ENCODE data around the gene PEX16. TPM values are rescaled to one million over a fixed set of nuclear protein-coding genes. Genes with fewer than 3 reads are reported as not detected.

Gene PEX16
- total RNA-seq, 2 experiments from 2014 or later, result 45.9 to 53.9 TPM

GRCh38 chr11:45927684-45928413, 10.2 kb upstream of the PEX16 start:
- no peaks in the 10 kb centered on the region for H3K9me3 Mint-ChIP-seq (ENCODE audit: low read depth)
- ATAC-seq, result no peak
- CTCF ChIA-PET, result interaction anchor here (0.6 to 1.1 kb wide), 7 partner anchors 9 to 85 kb away, joined by 3 read pairs; partner anchors contain the start of gene PEX16

DNA sequence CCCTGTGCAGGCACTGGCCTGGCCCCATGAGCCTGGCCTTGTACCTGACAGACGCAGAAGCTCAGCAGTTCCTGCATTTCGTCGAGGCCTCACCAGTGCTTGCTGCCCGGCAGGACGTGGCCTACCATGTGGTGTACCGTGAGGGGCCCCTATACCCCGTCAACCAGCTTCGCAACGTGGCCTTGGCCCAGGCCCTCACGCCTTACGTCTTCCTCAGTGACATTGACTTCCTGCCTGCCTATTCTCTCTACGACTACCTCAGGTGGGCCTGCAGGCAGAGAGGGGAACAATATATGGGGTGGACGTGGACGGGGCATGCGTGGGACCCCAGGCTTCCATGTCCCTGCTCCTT, 9.6 kb upstream of the PEX16 start:
- H3K4me1 Mint-ChIP-seq, result peaks cover 34% of the 10 kb centered on the region
- ATAC-seq (peak; percentile 24), DNase-seq (peak; percentile 57)
- H3K36me3 Mint-ChIP-seq, result peaks cover 1% of the 10 kb centered on the region
- peak overlapping the region; percentile 63 for H3K27ac Mint-ChIP-seq
- H3K4me3 Mint-ChIP-seq, result no peak overlapping the region
- peaks cover 13% of the 10 kb centered on the region for H3K27me3 Mint-ChIP-seq
- CTCF ChIA-PET, result interaction anchor here (0.6 to 1.1 kb wide), 5 partner anchors 9 to 84 kb away, joined by 3 read pairs; partner anchors contain the start of gene PEX16
- H3K9me3 Mint-ChIP-seq (ENCODE audit: low read depth), result no peaks in the 10 kb centered on the region

More at GRCh38 chr11:45927684-45928413, 10.2 kb upstream of the PEX16 start:
- Mint-ChIP-seq H3K27me3 (peaks cover 13% of the 10 kb centered on the region), H3K4me3 (no peak overlapping the region), H3K36me3 (peaks cover 4% of the 10 kb centered on the region), H3K4me1 (peaks cover 34% of the 10 kb centered on the region), H3K27ac (peak overlapping the region; percentile 63)
- DNase-seq, result no peak

DNA sequence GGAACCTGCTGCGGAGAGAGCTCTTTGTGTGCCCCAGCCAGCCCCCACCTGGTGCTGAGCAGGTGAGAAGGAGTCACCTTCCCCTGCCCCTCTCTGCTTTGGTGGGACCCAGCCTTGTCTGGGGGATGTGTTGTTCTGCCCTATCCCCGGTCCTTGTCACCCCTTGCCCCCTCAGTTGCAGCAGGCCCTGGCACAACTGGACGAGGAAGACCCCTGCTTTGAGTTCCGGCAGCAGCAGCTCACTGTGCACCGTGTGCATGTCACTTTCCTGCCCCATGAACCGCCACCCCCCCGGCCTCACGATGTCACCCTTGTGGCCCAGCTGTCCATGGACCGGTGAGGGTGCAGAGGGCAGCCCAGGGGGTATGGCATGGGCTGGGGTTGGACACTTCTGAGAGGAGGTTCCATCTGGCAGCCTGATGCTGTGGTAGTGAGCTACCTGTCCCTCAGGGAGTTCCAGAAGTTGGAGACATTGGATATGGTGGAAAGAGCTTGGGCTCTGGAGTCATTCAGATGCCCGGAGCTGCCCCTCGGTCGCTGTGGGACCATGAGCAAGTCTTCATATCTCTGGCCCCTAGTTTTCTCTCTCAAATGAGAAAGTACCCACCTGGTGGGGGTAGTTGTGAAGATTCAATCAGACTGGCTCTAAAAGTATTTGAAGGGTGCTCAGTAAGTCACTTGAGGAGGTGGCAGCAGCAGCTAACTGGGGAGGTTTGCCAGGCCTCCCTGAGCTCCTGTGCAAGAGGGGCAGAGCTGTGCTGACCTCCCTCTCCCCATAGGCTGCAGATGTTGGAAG, 9.1 kb upstream of the PEX16 start:
- CTCF ChIA-PET, result interaction anchor here (1.0 to 1.1 kb wide), 5 partner anchors 9 to 84 kb away, joined by 3 read pairs; partner anchors contain the start of gene PEX16
- H3K9me3 Mint-ChIP-seq (ENCODE audit: low read depth), result no peaks in the 10 kb centered on the region
- peaks cover 34% of the 10 kb centered on the region for H3K4me1 Mint-ChIP-seq
- H3K4me3 Mint-ChIP-seq, result no peak overlapping the region
- peaks cover 14% of the 10 kb centered on the region for H3K27me3 Mint-ChIP-seq
- peak overlapping the region; percentile 63 for H3K27ac Mint-ChIP-seq
- H3K36me3 Mint-ChIP-seq, result no peaks in the 10 kb centered on the region
- DNase-seq, result no peak
- ATAC-seq, result no peak

DNA sequence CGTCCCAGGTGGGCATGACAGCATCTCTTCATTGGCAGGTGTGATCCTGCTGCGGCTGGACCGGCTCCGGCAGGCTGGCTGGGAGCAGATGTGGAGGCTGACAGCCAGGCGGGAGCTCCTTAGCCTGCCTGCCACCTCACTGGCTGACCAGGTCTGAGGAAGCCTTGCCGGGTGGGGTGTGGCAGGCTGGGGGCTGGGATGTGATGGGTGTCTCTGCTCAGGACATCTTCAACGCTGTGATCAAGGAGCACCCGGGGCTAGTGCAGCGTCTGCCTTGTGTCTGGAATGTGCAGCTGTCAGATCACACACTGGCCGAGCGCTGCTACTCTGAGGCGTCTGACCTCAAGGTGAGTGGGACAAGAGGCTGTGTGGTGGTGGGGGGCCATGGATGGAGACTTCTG, 8.3 kb upstream of the PEX16 start:
- ATAC-seq (no peak), DNase-seq (no peak)
- CTCF ChIA-PET, result interaction anchor here (1.1 kb wide), 1 partner anchor 39 kb away, joined by 3 read pairs; no protein-coding TSS in a partner anchor
- Mint-ChIP-seq H3K4me3 (no peak overlapping the region), H3K9me3 (ENCODE audit: low read depth) (no peaks in the 10 kb centered on the region), H3K27ac (no peak overlapping the region), H3K27me3 (peaks cover 19% of the 10 kb centered on the region), H3K4me1 (peaks cover 32% of the 10 kb centered on the region), H3K36me3 (no peaks in the 10 kb centered on the region)

DNA sequence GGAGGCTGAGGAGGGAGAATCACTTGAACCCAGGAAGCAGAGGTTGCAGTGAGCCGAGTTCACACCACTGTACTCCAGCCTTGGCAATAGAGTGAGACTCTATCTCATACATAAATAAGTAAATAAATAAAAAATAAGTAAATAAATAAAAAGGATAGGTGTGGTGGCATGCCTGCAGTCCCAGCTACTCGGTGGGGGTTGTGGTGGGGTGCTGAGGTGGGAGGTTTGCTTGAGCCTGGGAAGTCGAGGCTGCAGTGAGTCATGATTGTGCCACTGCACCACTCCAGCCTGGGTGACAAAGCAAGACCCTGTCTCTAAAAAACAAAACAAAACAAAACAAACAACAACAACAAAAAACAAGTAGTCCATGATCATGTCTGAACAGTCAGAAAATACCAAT, 7.9 kb upstream of the PEX16 start:
- Mint-ChIP-seq H3K36me3 (no peaks in the 10 kb centered on the region), H3K4me3 (no peak overlapping the region)

GRCh38 chr11:45924927-45925326, 7.2 kb upstream of the PEX16 start:
- ATAC-seq, result no peak
- Mint-ChIP-seq H3K4me1 (peaks cover 23% of the 10 kb centered on the region), H3K9me3 (ENCODE audit: low read depth) (no peaks in the 10 kb centered on the region), H3K4me3 (no peak overlapping the region), H3K27me3 (peaks cover 19% of the 10 kb centered on the region), H3K27ac (no peak overlapping the region), H3K36me3 (no peaks in the 10 kb centered on the region)
- DNase-seq, result no peak
- CTCF ChIA-PET, result no interaction called here

More for the DNA sequence above, 7.9 kb upstream of the PEX16 start:
- Mint-ChIP-seq H3K4me1 (peaks cover 29% of the 10 kb centered on the region), H3K9me3 (ENCODE audit: low read depth) (no peaks in the 10 kb centered on the region), H3K27ac (no peak overlapping the region), H3K27me3 (peaks cover 19% of the 10 kb centered on the region)
- DNase-seq (no peak), ATAC-seq (no peak)
- CTCF ChIA-PET, result interaction anchor here (1.1 kb wide), 1 partner anchor 39 kb away, joined by 3 read pairs; no protein-coding TSS in a partner anchor

GRCh38 chr11:45924036-45924915, 6.6 kb upstream of the PEX16 start:
- no peak for ATAC-seq
- H3K36me3 Mint-ChIP-seq, result no peaks in the 10 kb centered on the region
- peaks cover 19% of the 10 kb centered on the region for H3K27me3 Mint-ChIP-seq
- no peaks in the 10 kb centered on the region for H3K9me3 Mint-ChIP-seq (ENCODE audit: low read depth)
- no peak for DNase-seq
- CTCF ChIA-PET, result interaction anchor here (0.8 to 1.5 kb wide), 2 partner anchors 26 to 153 kb away, joined by 3 read pairs; no protein-coding TSS in a partner anchor
- no peak overlapping the region for H3K27ac Mint-ChIP-seq
- H3K4me1 Mint-ChIP-seq, result peaks cover 23% of the 10 kb centered on the region
- no peak overlapping the region for H3K4me3 Mint-ChIP-seq

DNA sequence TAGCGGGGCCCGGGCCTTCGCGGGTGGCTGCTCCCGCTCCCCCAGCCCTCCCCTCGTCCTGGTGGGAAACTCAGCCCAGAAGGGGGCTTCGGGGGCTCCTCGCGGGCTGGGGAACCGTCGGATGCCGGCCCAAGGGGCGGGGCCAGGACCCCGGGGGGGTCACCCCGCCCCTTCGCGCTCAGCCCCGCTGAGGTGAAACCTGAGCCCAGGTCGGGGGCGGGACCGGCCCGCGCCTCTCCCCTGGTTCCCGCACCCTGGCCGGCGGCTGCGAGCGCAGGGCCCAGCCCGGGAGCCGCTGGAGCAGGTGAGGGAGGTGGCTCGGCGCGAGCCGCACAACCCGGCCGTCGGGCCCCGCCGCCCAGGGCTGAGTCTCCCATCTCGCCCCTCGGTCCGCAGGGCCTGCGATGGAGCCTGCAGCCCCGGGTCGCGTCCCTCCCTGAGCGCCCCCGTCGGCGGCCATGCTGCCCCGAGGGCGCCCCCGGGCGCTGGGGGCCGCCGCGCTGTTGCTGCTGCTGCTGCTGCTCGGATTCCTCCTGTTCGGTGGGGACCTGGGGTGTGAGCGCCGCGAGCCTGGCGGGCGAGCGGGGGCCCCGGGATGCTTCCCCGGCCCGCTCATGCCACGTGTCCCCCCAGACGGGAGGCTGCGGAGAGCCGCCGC, 4.9 kb upstream of the PEX16 start, which contains the start of gene LARGE2:
Gene LARGE2 (plus strand): TSS at position 232 of the 658 bp plus-strand sequence. CDS start 227 bp downstream, at position 459.
- CTCF ChIA-PET, result no interaction called here
- peaks cover 22% of the 10 kb centered on the region for H3K4me1 Mint-ChIP-seq
- no peak for ATAC-seq
- no peak within 1 kb of the TSS for H3K27ac Mint-ChIP-seq
- H3K36me3 Mint-ChIP-seq, result no peaks in the 10 kb centered on the region
- no peak for DNase-seq
- H3K4me3 Mint-ChIP-seq, result peak within 1 kb of the TSS; percentile 42
- no peaks in the 10 kb centered on the region for H3K9me3 Mint-ChIP-seq (ENCODE audit: low read depth)
- peaks cover 19% of the 10 kb centered on the region for H3K27me3 Mint-ChIP-seq

DNA sequence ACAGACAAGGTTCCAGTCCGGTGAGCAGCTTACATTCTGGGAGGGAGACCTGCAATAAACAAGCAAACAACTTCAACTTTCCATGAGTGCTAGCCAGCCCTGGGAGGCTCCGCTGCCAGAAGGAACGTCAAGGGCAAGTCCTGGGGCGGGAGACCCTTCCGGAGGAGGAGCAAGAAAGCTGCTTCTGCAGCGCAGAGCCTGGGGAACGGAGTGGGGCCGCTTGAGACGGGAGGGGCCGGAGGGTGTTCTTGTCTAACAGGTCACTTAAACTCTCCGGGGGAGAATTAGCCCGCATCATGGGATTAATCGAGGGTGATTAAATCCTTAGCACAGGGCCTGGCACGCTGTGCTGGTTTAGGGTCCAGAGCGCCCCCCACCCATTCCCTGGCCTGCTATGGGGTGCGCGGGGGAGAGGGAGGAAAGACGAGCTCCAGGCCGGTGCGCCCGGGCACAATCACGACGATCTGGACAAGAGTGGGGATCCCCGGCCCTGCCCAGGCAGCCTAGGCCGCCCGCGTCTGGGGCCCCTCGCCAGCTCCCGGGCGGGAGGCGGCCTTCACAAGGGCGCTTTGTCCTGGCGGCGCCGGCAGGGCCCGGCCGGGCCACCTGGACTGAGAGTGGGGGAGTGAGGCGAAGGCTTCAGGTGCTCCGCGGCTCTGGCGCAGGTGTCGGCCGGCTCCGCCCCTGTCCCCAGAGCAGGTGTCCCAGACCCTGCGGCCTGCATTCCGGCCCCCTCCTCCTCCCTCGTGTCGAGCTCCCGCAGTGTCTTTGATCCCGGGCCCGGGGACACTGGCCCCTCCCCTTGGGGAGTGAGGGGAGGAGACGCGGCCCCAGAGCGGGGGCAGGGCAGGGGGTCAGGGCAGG, 4.1 kb upstream of the PEX16 start:
- peaks cover 19% of the 10 kb centered on the region for H3K27me3 Mint-ChIP-seq
- CTCF ChIA-PET, result no interaction called here
- no peaks in the 10 kb centered on the region for H3K9me3 Mint-ChIP-seq (ENCODE audit: low read depth)
- no peak for DNase-seq
- no peak overlapping the region for H3K27ac Mint-ChIP-seq
- H3K36me3 Mint-ChIP-seq, result no peaks in the 10 kb centered on the region
- no peak for ATAC-seq
- no peak overlapping the region for H3K4me3 Mint-ChIP-seq
- peaks cover 19% of the 10 kb centered on the region for H3K4me1 Mint-ChIP-seq

DNA sequence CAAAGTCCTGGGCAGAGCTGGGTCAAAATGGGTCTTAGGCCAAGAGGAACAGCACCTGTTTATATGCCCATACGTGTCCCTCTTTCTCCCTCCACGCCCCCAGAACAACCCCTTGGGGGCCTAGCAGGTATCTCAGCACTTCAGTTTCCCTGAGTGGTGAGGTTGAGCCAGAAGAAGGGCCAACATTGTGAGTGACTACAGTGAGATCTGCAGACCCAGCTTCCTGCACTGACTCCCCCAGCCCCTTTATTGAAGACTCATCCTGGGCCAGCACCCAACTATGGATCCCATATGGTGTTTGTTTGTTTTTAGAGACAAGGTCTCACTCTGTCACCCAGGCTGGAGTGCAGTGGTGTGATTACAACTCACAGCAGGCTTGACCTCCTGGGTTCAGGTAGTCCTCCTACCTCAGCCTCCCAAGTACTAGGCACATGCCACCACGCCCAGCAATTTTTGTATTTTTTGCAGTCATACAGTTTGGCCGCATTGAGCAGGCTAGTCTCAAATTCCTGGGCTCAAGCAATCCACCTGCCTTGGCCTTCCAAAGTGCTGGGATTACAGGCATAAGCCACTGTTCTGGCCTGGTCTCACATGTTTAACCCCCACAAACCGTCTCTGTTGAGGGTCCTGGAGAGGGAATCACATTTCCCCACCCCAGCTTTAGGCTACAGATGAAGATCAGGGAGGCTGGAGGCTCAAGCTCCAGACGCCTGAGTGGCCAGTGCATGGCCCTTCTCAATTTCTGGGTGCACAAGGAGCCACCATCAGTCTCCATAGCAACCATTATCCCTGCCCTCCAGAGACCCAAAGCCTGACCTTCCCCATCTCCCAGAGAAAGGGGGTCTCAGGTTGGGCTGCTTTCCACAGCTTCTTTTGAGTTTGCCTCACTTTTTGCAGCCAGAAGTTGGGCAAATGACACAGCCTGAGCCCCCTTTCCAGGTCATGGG, 3.1 kb upstream of the PEX16 start:
- H3K9me3 Mint-ChIP-seq (ENCODE audit: low read depth), result no peaks in the 10 kb centered on the region
- DNase-seq, result no peak
- peaks cover 19% of the 10 kb centered on the region for H3K27me3 Mint-ChIP-seq
- no peak for ATAC-seq
- H3K4me3 Mint-ChIP-seq, result no peak overlapping the region
- CTCF ChIA-PET, result interaction anchor here (1.3 kb wide), 1 partner anchor 111 kb away, joined by 3 read pairs; no protein-coding TSS in a partner anchor
- H3K4me1 Mint-ChIP-seq, result peaks cover 28% of the 10 kb centered on the region
- H3K36me3 Mint-ChIP-seq, result peaks cover 1% of the 10 kb centered on the region
- no peak overlapping the region for H3K27ac Mint-ChIP-seq
